Aorta (tissue), 5 donors: ENCODE measurements around the gene LCN2. TPM values are rescaled to one million over a fixed set of nuclear protein-coding genes. Genes with fewer than 3 reads are reported as not detected.

Experiments used
- ATAC-seq: fragments of 200-7000 bp; cut with Tn5 transposase; one replicate; pipeline ENCODE4 v1.9.1; 2022; ENCODE audit warnings: moderate library complexity; ENCODE audit not compliant: low FRiP score
- DNase-seq, 2 donors: peaks; one replicate each; pipeline ENCODE4 v3.0.0-alpha.2; 2020
- H3K27ac ChIP-seq, 2 donors: one replicate each; pipeline ENCODE4 v1.5.1; 2013; ENCODE audit warnings: low read length in 2 of 2, mild to moderate bottlenecking in 2 of 2, moderate library complexity in 2 of 2, control low read depth in 1 of 2, inconsistent platforms in 1 of 2, low read depth in 1 of 2
- H3K27me3 ChIP-seq, 2 donors: one replicate each; pipeline ENCODE4 v1.6.1; 2013; ENCODE audit warnings: control low read depth in 1 of 2, low read length in 1 of 2, mild to moderate bottlenecking in 1 of 2, moderate library complexity in 1 of 2; ENCODE audit not compliant: insufficient read depth in 2 of 2, control insufficient read depth in 1 of 2
- H3K36me3 ChIP-seq, 2 donors: one replicate each; pipeline ENCODE4 v1.6.1; 2013; ENCODE audit warnings: control low read depth in 1 of 2, low read length in 1 of 2, mild to moderate bottlenecking in 1 of 2; ENCODE audit not compliant: insufficient read depth in 2 of 2, control insufficient read depth in 1 of 2
- H3K4me1 ChIP-seq, 2 donors: one replicate each; pipeline ENCODE4 v1.6.1; 2013; ENCODE audit warnings: low read length in 2 of 2, control low read depth in 1 of 2, mild to moderate bottlenecking in 1 of 2, moderate library complexity in 1 of 2; ENCODE audit not compliant: insufficient read depth in 2 of 2, control insufficient read depth in 1 of 2
- H3K4me3 ChIP-seq, 2 donors: one replicate each; pipeline ENCODE4 v1.5.1; 2013; ENCODE audit warnings: low read length in 2 of 2, control low read depth in 1 of 2, mild to moderate bottlenecking in 1 of 2
- H3K9me3 ChIP-seq: one replicate; pipeline ENCODE4 v1.6.1; 2013; ENCODE audit warnings: mild to moderate bottlenecking, low read length; ENCODE audit not compliant: control insufficient read depth
- WGBS, 2 donors: extraction: QIAGEN DNeasy Blood & Tissue Kit; methylation state at CpG; one replicate each; pipeline ENCODE4 v1.1.7; 2013; 5-methylcytosine and 5-hydroxymethylcytosine counted together
- intact Hi-C, 2 donors: fragments of 100-400 bp; cut with DNase I; formaldehyde crosslinking; loops; one replicate each; pipeline versions ENCODE4 v1.14.2 to v1.15.0; 2022
- polyA plus RNA-seq, 2 donors: library from polyadenylated mRNA; stranded (reverse); fragments of 200-250 nt; gene quantifications; one replicate each; pipeline ENCODE4 v1.2.3, GENCODE V29; 2013
- total RNA-seq, 2 donors: library from RNA; stranded (reverse); fragmentation: NEBNext Ultra II Directional; extraction: Animal tissue kit (Norgen Biotek cat#: 25700); gene quantifications; one replicate each; pipeline ENCODE4 v1.2.1, GENCODE V29; 2021
- donor health status: healthy with polysubstance abuse.
- donor health status: Bipolar disorder and iron deficiency.
- donor health status: DM: no; HTN: no; CAD: no.
- donor health status: DM: no; HTN: no; CAD: no.
- donor health status: DM: yes; HTN: yes; CAD: no.

LCN2 gene
- total and polyA plus RNA-seq, 4 donors, result 0.84 to 5.6 (median 1.0) TPM

- DNase-seq (peak in 1 of 2 donors; percentile 62), ATAC-seq (no peak)
- no peaks in the 10 kb centered on the region for H3K27me3 ChIP-seq
- no peak overlapping the region for H3K4me3 ChIP-seq
- H3K36me3 ChIP-seq, result no peaks in the 10 kb centered on the region
- no peaks in the 10 kb centered on the region for H3K4me1 ChIP-seq
- intact Hi-C loops, result no loop called here
- H3K9me3 ChIP-seq, result no peaks in the 10 kb centered on the region
- no peak overlapping the region for H3K27ac ChIP-seq
- 87 to 89% methylated on average over 7 to 8 of the region's 8 CpGs for WGBS, 2 donors
These were observed 5.6 kb upstream of the LCN2 start for GRCh38 chr9:128143525-128144238.

- no peak overlapping the region for H3K4me3 ChIP-seq
- DNase-seq, result peak in 1 of 2 donors; percentile 51
- no peak overlapping the region for H3K27ac ChIP-seq
- 87 to 89% methylated on average over 22 of the region's 22 CpGs for WGBS, 2 donors
- no peaks in the 10 kb centered on the region for H3K9me3 ChIP-seq
- no peak for ATAC-seq
- no peaks in the 10 kb centered on the region for H3K36me3 ChIP-seq
- intact Hi-C loops, result no loop called here
- H3K4me1 ChIP-seq, result no peaks in the 10 kb centered on the region
- no peaks in the 10 kb centered on the region for H3K27me3 ChIP-seq
These were observed 4.7 kb upstream of the LCN2 start for GRCh38 chr9:128144239-128145181.

DNA sequence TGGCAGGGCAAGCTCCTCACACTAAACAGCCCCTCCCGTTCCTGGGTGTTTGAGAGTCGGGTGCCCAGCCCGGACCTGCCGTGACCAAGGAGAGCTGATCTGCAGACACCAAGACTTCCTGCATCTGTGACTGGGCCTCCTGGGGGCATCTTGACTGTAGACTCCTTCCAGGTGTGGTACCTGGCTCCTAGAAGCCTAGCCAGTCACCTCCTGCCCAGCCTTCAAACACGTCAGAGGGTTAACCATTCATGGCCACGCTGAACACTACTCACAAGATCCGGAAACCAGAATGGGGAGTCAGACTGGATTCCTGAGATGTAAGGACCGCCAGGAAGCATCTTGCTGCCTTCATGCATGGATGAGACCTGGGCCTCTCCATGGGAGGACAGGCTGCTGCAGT lies 3.7 kb upstream of the LCN2 start:
- no peak for DNase-seq
- ATAC-seq, result no peak
- intact Hi-C loops, result no loop called here
- H3K27me3 ChIP-seq, result no peaks in the 10 kb centered on the region
- H3K9me3 ChIP-seq, result no peaks in the 10 kb centered on the region
- H3K4me3 ChIP-seq, result no peak overlapping the region
- 76 to 80% methylated on average over 8 of the region's 8 CpGs for WGBS, 2 donors
- no peaks in the 10 kb centered on the region for H3K36me3 ChIP-seq
- H3K27ac ChIP-seq, result no peak overlapping the region
- H3K4me1 ChIP-seq, result no peaks in the 10 kb centered on the region

DNA sequence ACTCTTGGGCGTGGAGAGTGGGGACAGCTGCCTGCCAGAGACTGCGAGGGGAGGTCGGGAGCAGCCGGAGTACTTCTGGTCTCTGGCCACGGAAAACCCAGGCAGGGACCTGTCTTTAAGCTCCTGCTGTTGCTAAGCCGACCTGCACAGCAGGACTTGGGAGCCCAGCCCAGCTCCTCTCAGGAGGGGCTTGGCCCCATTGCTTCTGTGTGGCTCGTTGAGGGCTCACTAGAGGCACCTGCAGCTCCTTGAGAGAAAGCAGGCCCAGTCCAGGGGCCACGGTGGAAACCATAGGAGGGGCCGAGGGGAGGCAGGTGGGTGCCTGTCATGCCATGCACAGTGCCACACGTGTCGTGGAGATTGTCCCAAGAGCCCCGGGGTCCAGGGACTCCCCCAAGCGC lies 3.3 kb upstream of the LCN2 start:
- WGBS, 2 donors, result 83 to 84% methylated on average over 13 of the region's 13 CpGs
- no peaks in the 10 kb centered on the region for H3K9me3 ChIP-seq
- no peaks in the 10 kb centered on the region for H3K27me3 ChIP-seq
- DNase-seq (peak in 1 of 2 donors; percentile 73), ATAC-seq (no peak)
- H3K27ac ChIP-seq, result no peak overlapping the region
- H3K4me1 ChIP-seq, result no peaks in the 10 kb centered on the region
- H3K36me3 ChIP-seq, result no peaks in the 10 kb centered on the region
- no peak overlapping the region for H3K4me3 ChIP-seq
- intact Hi-C loops, result no loop called here

DNA sequence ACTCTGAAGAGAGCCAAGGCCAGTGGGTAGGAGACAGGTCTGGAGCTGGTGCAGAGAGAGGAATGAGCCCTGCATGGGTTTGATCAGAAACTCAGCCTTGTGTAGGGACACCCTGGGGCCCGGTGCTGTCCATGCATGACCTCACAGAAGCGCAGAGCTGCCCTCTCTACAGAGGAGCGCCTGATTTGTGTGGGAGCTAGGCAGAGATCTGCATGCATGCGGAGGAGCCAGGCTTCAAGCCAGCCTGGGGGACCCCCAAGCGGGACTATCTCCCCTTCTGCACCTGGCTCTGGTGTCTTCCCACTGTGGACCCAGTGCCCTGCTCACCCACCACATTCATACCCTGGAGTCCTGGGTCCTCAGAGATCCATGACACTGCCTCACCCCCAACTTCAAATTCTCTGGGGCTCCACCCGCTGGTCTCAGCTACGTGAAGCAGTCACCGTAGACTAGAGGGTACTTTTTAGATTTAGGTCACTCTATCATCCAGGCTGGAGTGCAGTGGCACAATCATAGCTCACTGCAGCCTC lies 2.6 kb upstream of the LCN2 start:
- Histone ChIP-seq H3K36me3 (no peaks in the 10 kb centered on the region), H3K9me3 (no peaks in the 10 kb centered on the region), H3K27ac (no peak overlapping the region), H3K4me3 (no peak overlapping the region), H3K4me1 (no peaks in the 10 kb centered on the region), H3K27me3 (no peaks in the 10 kb centered on the region)
- ATAC-seq (no peak), DNase-seq (peak in 1 of 2 donors; percentile 34)
- WGBS, 2 donors, result 90% methylated on average over 8 of the region's 8 CpGs
- intact Hi-C loops, result no loop called here

DNA sequence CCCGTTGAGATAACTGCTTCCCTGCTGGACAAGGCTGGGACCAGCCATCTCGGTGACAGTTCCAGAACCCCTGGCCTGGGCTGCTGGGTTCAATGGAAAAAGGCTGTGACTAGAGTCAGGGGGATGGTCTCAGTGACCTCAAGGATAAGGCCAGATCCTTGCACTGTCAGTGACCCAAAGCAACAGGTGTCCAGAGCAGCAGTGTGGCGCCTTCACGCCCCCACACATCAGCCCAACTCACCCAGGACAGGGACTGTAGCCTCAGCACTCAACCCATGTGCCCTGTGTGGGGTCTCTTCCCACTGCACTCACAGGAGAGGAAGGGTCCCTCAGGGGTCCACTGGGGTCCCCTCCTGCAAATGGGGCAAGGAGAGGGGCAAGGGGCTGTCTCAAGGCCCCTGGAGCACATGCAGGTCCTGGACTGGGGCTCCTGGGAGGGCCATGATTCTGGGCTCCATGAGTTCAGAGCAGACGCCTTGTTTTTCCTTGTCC lies 698 bp upstream of the LCN2 start:
- DNase-seq (peak in 1 of 2 donors; percentile 22), ATAC-seq (no peak)
- 90 to 93% methylated on average over 5 of the region's 5 CpGs for WGBS, 2 donors
- H3K27ac ChIP-seq, result no peak overlapping the region
- H3K27me3 ChIP-seq, result no peaks in the 10 kb centered on the region
- no peaks in the 10 kb centered on the region for H3K9me3 ChIP-seq
- H3K4me3 ChIP-seq, result no peak overlapping the region
- intact Hi-C loops, result no loop called here
- H3K36me3 ChIP-seq, result no peaks in the 10 kb centered on the region
- H3K4me1 ChIP-seq, result no peaks in the 10 kb centered on the region

- Histone ChIP-seq H3K27me3 (no peaks in the 10 kb centered on the region), H3K9me3 (no peaks in the 10 kb centered on the region), H3K27ac (no peak overlapping the region), H3K4me1 (no peaks in the 10 kb centered on the region), H3K4me3 (no peak overlapping the region), H3K36me3 (no peaks in the 10 kb centered on the region)
- peak; percentile 37 to 56 for DNase-seq
- intact Hi-C loops, result no loop called here
- ATAC-seq, result no peak
- 79 to 80% methylated on average over 11 of the region's 11 CpGs for WGBS, 2 donors
These were observed 819 bp downstream of the LCN2 start for GRCh38 chr9:128149951-128150593.

- Histone ChIP-seq H3K27me3 (no peaks in the 10 kb centered on the region), H3K36me3 (no peaks in the 10 kb centered on the region), H3K9me3 (no peaks in the 10 kb centered on the region), H3K4me1 (no peaks in the 10 kb centered on the region), H3K27ac (no peak overlapping the region), H3K4me3 (no peak overlapping the region)
- ATAC-seq (no peak), DNase-seq (peak; percentile 41 to 69)
- intact Hi-C loops, result no loop called here
- 76 to 78% methylated on average over 19 of the region's 19 CpGs for WGBS, 2 donors
These were observed 1.5 kb downstream of the LCN2 start for GRCh38 chr9:128150594-128151308.
